PC-9 (cell line): ENCODE data around the gene PTPRT.

Source experiments
- EZH2 ChIP-seq: fragments of 200-600 bp; sonication (generic); IDR thresholded peaks from 2 replicates; pipeline ENCODE4 v1.8.0; 2017; ENCODE audit warnings: antibody characterized with exemption, low read depth
- TF ChIP-seq, protein P1 (sequence below): fragments of 200-600 bp; sonication (generic); conservative IDR thresholded peaks from 2 replicates; pipeline ENCODE4 v1.6.1; 2017; ENCODE audit warnings: mixed run types, antibody characterized with exemption, mild to moderate bottlenecking, moderate library complexity

DNA sequence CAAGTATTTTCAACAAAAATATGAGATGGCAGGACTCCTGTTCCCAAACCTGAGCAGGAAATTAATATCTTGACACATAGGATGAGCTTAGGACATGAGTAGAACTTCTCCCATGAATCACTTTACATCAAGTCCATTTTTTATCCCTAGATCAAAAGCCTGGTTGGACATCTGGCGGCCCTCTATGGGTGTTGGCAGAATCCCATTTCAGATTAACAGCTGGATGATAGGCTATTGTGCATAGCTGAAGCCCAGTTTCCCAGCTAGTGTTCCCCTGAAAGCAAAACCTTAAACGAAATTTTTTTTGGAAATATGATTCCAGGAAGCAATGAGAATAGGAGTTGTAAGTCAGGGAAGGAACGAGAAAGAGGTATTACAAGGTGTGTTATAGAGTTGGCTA, 1122.1 kb downstream of the PTPRT start:
- TF ChIP-seq, protein P1, sequence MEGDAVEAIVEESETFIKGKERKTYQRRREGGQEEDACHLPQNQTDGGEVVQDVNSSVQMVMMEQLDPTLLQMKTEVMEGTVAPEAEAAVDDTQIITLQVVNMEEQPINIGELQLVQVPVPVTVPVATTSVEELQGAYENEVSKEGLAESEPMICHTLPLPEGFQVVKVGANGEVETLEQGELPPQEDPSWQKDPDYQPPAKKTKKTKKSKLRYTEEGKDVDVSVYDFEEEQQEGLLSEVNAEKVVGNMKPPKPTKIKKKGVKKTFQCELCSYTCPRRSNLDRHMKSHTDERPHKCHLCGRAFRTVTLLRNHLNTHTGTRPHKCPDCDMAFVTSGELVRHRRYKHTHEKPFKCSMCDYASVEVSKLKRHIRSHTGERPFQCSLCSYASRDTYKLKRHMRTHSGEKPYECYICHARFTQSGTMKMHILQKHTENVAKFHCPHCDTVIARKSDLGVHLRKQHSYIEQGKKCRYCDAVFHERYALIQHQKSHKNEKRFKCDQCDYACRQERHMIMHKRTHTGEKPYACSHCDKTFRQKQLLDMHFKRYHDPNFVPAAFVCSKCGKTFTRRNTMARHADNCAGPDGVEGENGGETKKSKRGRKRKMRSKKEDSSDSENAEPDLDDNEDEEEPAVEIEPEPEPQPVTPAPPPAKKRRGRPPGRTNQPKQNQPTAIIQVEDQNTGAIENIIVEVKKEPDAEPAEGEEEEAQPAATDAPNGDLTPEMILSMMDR, result no peak
- no peak for TF ChIP-seq EZH2
